ENCODE results near the gene FRAT2. TPM values are rescaled to one million over a fixed set of nuclear protein-coding genes. Genes with fewer than 3 reads are reported as not detected.

Gene FRAT2
- total RNA-seq, 6 donors from 2014 or later = 19.0 to 33.3 (median 29.5) TPM

DNA sequence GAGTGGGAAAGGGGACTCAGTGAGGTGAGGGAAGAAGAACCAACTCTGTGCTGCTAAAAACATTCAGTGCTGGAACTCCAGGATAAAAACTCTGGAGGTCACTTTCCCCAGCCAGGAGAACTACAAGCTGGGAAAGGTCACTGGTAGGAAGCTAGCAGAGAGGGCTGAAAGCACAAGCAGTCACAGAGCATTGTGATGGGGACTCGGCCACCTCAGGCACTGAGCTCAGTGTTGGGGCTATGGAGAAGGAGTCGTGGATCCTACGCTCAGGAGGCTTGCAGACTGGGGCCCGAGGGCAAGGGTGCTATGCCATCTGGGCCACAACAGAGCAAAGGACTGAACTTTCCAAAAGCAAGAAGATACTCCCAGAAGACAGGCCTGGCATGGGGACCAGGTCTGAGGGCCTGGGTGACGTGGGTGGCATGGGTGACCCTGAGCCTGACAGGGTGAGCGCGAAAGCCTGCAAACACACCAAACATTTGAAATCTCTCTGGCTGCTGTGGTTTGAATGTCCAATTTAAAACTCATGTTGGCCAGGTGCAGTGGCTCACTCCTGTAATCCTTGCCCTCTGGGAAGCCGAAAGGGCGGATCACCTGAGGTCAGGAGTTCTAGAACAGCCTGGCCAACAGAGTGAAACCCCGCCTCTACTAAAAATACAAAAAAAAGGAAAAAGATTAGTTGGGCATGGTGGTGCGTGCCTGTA lies 32.3 kb downstream of the FRAT2 start:
- Histone ChIP-seq H3K4me3 (no peak overlapping the region), H3K9me3 (no peaks in the 10 kb centered on the region), H3K4me1 (peaks cover 0 to 6% (median 0%) of the 10 kb centered on the region in 4 donors), H3K27me3 (no peaks in the 10 kb centered on the region), H3K36me3 (no peaks in the 10 kb centered on the region), H3K27ac (no peak overlapping the region)
- WGBS, 2 donors = 93 to 96% methylated on average over 11 of the region's 11 CpGs
- ATAC-seq (ENCODE audit: low FRiP score in 2 of 2) = no peak
- TF ChIP-seq EP300 (IDR thresholded peaks at IDR 0.05) (no peak), POLR2AphosphoS5 (IDR thresholded peaks at IDR 0.05) (no peak), POLR2A (IDR thresholded peaks at IDR 0.05) (no peak)
- TF ChIP-seq, protein P1, sequence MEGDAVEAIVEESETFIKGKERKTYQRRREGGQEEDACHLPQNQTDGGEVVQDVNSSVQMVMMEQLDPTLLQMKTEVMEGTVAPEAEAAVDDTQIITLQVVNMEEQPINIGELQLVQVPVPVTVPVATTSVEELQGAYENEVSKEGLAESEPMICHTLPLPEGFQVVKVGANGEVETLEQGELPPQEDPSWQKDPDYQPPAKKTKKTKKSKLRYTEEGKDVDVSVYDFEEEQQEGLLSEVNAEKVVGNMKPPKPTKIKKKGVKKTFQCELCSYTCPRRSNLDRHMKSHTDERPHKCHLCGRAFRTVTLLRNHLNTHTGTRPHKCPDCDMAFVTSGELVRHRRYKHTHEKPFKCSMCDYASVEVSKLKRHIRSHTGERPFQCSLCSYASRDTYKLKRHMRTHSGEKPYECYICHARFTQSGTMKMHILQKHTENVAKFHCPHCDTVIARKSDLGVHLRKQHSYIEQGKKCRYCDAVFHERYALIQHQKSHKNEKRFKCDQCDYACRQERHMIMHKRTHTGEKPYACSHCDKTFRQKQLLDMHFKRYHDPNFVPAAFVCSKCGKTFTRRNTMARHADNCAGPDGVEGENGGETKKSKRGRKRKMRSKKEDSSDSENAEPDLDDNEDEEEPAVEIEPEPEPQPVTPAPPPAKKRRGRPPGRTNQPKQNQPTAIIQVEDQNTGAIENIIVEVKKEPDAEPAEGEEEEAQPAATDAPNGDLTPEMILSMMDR (IDR thresholded peaks at IDR 0.05) = no peak
- no peak for DNase-seq

GRCh38 chr10:97300980-97301379 lies 33.5 kb downstream of the FRAT2 start:
- H3K27me3 ChIP-seq = no peaks in the 10 kb centered on the region
- no peaks in the 10 kb centered on the region for H3K9me3 ChIP-seq
- DNase-seq = no peak
- H3K4me1 ChIP-seq = peaks cover 0 to 6% (median 0%) of the 10 kb centered on the region in 4 donors
- no peak overlapping the region for H3K27ac ChIP-seq
- H3K36me3 ChIP-seq = no peaks in the 10 kb centered on the region
- no peak overlapping the region for H3K4me3 ChIP-seq
- WGBS, 2 donors = 85 to 88% methylated on average over 3 of the region's 3 CpGs
- TF ChIP-seq EP300 (IDR thresholded peaks at IDR 0.05) = no peak
- TF ChIP-seq POLR2AphosphoS5 (IDR thresholded peaks at IDR 0.05) = no peak
- TF ChIP-seq, protein P1 (IDR thresholded peaks at IDR 0.05) = no peak
- no peak for TF ChIP-seq POLR2A (IDR thresholded peaks at IDR 0.05)
- ATAC-seq (ENCODE audit: low FRiP score in 2 of 2) = no peak

- H3K4me3 ChIP-seq = no peak overlapping the region
- TF ChIP-seq POLR2AphosphoS5 (IDR thresholded peaks at IDR 0.05) = no peak
- no peak for TF ChIP-seq EP300 (IDR thresholded peaks at IDR 0.05)
- TF ChIP-seq POLR2A (IDR thresholded peaks at IDR 0.05) = no peak
- TF ChIP-seq, protein P1 (IDR thresholded peaks at IDR 0.05) = no peak
- no peak overlapping the region for H3K27ac ChIP-seq
- WGBS, 2 donors = 61 to 66% methylated on average over 3 of the region's 3 CpGs
- H3K36me3 ChIP-seq = no peaks in the 10 kb centered on the region
- no peaks in the 10 kb centered on the region for H3K9me3 ChIP-seq
- no peak for ATAC-seq (ENCODE audit: low FRiP score in 2 of 2)
- no peaks in the 10 kb centered on the region for H3K27me3 ChIP-seq
- DNase-seq = no peak
- peaks cover 0 to 7% (median 0%) of the 10 kb centered on the region in 4 donors for H3K4me1 ChIP-seq
Observed at GRCh38 chr10:97298223-97298571, 36.3 kb downstream of the FRAT2 start.

GRCh38 chr10:97297556-97298222 lies 36.8 kb downstream of the FRAT2 start:
- DNase-seq (peak in 1 of 2 donors; percentile 36), ATAC-seq (ENCODE audit: low FRiP score in 2 of 2) (peak in 1 of 2 donors; percentile 31)

More at GRCh38 chr10:97297556-97298222, 36.8 kb downstream of the FRAT2 start:
- TF ChIP-seq, protein P1 (IDR thresholded peaks at IDR 0.05) = no peak
- no peak for TF ChIP-seq POLR2A (IDR thresholded peaks at IDR 0.05)
- no peak for TF ChIP-seq EP300 (IDR thresholded peaks at IDR 0.05)
- TF ChIP-seq POLR2AphosphoS5 (IDR thresholded peaks at IDR 0.05) = no peak
- Histone ChIP-seq H3K4me1 (peaks cover 0 to 12% (median 0%) of the 10 kb centered on the region in 4 donors), H3K4me3 (no peak overlapping the region), H3K27me3 (no peaks in the 10 kb centered on the region), H3K27ac (no peak overlapping the region), H3K9me3 (no peaks in the 10 kb centered on the region), H3K36me3 (no peaks in the 10 kb centered on the region)
- WGBS, 2 donors = 63 to 66% methylated on average over 8 of the region's 8 CpGs
